Upper lobe of right lung (tissue), 1 donor: Measurements from ENCODE around the gene OPCML. TPM values are rescaled to one million over a fixed set of nuclear protein-coding genes. Genes with fewer than 3 reads are reported as not detected.

Experiments used
- ATAC-seq: fragments of 200-7000 bp; cut with Tn5 transposase; one replicate; pipeline ENCODE4 v1.9.1; 2020; ENCODE audit warnings: mild to moderate bottlenecking, moderate library complexity
- DNase-seq: peaks from one replicate; pipeline ENCODE4 v3.0.0-alpha.2; 2020
- H3K27ac ChIP-seq: fragments of 200-600 bp; one replicate; pipeline ENCODE4 v1.8.0; 2022
- H3K27me3 ChIP-seq: fragments of 200-600 bp; one replicate; pipeline ENCODE4 v1.8.0; 2022; ENCODE audit warnings: mild to moderate bottlenecking
- H3K36me3 ChIP-seq: fragments of 200-600 bp; one replicate; pipeline ENCODE4 v1.8.0; 2022
- H3K4me1 ChIP-seq: fragments of 200-600 bp; one replicate; pipeline ENCODE4 v1.8.0; 2022
- H3K4me3 ChIP-seq: fragments of 200-600 bp; one replicate; pipeline ENCODE4 v1.8.0; 2022; ENCODE audit warnings: mild to moderate bottlenecking
- H3K9me3 ChIP-seq: fragments of 200-600 bp; one replicate; pipeline ENCODE4 v1.8.0; 2022
- CTCF ChIP-seq: fragments of 200-600 bp; IDR thresholded peaks from one replicate; pipeline ENCODE4 v1.8.0; 2022; ENCODE audit warnings: antibody characterized with exemption
- intact Hi-C: fragments of 100-400 bp; cut with DNase I; formaldehyde crosslinking; loops from one replicate; pipeline ENCODE4 v1.11.0; 2022
- total RNA-seq: library from RNA; stranded (reverse); fragmentation: NEBNext Ultra II Directional; extraction: Animal tissue kit (Norgen Biotek cat#: 25700); gene quantifications from one replicate; pipeline ENCODE4 v1.2.1, GENCODE V29; 2021
- donor health status: DM: no; HTN: yes; CAD: no; lungs with severe emphysema.

OPCML gene
- total RNA-seq, 1 donor from 2014 or later: not detected

DNA sequence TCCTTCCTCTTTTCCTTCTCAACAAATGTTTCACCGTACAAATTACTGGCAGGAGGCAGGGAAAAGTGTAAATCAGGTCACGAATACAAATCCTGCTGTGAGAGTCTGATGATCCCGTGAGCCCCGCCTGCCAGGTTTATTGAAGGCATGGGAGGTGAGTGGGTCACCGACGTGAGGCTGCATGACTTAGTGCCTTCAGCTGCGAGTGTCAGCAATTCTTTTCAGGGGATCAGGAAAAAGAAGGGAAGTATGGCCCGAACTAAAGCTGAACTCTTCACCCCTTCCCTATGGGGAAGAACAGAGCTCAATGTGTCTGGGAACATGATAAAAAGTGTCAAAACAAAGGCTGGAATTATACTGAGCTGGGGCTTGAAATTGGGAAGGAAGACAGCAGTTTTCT lies 166.2 kb downstream of the OPCML start:
- Histone ChIP-seq H3K9me3 (no peaks in the 10 kb centered on the region), H3K36me3 (no peaks in the 10 kb centered on the region), H3K4me3 (no peak overlapping the region), H3K27ac (no peak overlapping the region), H3K27me3 (no peaks in the 10 kb centered on the region), H3K4me1 (no peaks in the 10 kb centered on the region)
- TF ChIP-seq CTCF: no peak
- no peak for DNase-seq
- intact Hi-C loops: no loop called here
- no peak for ATAC-seq

GRCh38 chr11:133362916-133363315 lies 169.4 kb downstream of the OPCML start:
- Histone ChIP-seq H3K9me3 (no peaks in the 10 kb centered on the region), H3K27ac (no peak overlapping the region), H3K4me3 (no peak overlapping the region), H3K27me3 (no peaks in the 10 kb centered on the region), H3K36me3 (no peaks in the 10 kb centered on the region), H3K4me1 (no peaks in the 10 kb centered on the region)
- no peak for TF ChIP-seq CTCF
- ATAC-seq (no peak), DNase-seq (no peak)
- intact Hi-C loops: no loop called here

DNA sequence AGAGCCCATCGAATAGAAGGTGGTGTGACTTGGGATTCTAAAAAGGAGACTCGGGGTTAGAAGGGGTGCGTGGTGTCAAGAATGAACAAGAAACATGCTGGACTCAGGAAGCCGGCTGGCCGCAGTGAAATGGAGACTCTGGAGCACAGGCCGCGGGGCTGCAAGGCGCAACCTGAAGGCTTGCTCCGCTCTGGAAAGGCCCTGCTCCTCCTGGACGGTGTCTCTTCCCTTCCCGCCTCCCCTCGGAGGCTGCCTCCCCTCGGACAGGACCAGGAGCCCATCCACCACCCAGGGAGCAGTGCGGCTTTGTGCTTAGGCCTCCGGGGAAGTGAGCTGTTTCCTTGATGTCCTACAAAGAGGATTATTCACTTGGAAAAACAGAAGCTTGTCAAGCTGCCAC lies 170.1 kb downstream of the OPCML start:
- H3K27me3 ChIP-seq: no peaks in the 10 kb centered on the region
- H3K4me3 ChIP-seq: no peak overlapping the region
- no peak for TF ChIP-seq CTCF
- intact Hi-C loops: no loop called here
- H3K4me1 ChIP-seq: no peaks in the 10 kb centered on the region
- H3K9me3 ChIP-seq: no peaks in the 10 kb centered on the region
- no peaks in the 10 kb centered on the region for H3K36me3 ChIP-seq
- H3K27ac ChIP-seq: no peak overlapping the region
- ATAC-seq: no peak
- no peak for DNase-seq

GRCh38 chr11:133361689-133361994 lies 170.7 kb downstream of the OPCML start:
- Histone ChIP-seq H3K36me3 (no peaks in the 10 kb centered on the region), H3K4me3 (no peak overlapping the region), H3K27me3 (no peaks in the 10 kb centered on the region), H3K9me3 (no peaks in the 10 kb centered on the region), H3K4me1 (no peaks in the 10 kb centered on the region), H3K27ac (no peak overlapping the region)
- ATAC-seq (no peak), DNase-seq (no peak)
- no peak for TF ChIP-seq CTCF
- intact Hi-C loops: no loop called here

DNA sequence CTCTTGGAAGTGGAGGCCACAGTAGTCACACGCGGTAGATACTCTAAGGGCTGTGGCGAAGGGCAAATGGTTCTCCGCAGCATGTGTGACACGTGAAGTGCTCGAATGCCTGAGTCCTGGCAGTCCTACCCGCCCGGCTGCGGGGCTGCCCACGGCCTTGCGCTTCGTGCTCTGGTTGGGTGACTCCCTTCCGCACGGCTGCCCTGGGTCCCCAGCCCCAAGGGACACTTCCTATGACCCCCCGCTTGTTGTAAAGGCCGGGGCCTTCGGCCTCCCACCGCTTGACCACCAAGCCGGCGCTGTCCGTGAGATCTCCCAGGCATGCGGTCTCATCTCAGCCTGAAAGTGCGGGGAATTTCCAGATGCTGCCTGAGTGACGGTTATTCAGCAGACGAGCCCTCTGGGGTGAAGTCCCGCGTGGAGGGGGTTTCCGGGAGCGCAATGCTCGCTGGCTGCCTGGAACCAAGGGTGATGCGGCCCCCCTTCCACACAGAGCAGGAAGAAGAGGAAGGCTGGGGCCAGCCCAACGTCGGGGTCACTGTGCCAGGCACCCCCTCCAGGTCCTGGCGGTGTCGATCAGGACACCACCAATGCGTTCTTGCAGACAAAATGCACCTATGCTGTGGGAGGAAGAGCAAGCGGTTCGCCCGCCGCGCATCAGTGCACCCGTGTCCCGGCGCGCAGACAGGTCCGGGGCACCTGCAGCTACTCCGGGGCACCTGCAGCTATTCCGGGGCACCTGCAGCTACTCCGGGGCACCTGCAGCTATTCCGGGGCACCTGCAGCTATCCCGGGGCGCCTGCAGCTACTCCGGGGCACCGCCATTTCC lies 171.2 kb downstream of the OPCML start:
- H3K4me3 ChIP-seq: no peak overlapping the region
- intact Hi-C loops: no loop called here
- TF ChIP-seq CTCF: no peak
- no peak for ATAC-seq
- DNase-seq: no peak
- H3K9me3 ChIP-seq: no peaks in the 10 kb centered on the region
- no peak overlapping the region for H3K27ac ChIP-seq
- H3K36me3 ChIP-seq: no peaks in the 10 kb centered on the region
- no peaks in the 10 kb centered on the region for H3K4me1 ChIP-seq
- H3K27me3 ChIP-seq: no peaks in the 10 kb centered on the region

GRCh38 chr11:133355095-133355494 lies 177.2 kb downstream of the OPCML start:
- H3K9me3 ChIP-seq: no peaks in the 10 kb centered on the region
- no peaks in the 10 kb centered on the region for H3K4me1 ChIP-seq
- no peaks in the 10 kb centered on the region for H3K27me3 ChIP-seq
- H3K27ac ChIP-seq: no peak overlapping the region
- TF ChIP-seq CTCF: no peak
- no peaks in the 10 kb centered on the region for H3K36me3 ChIP-seq
- H3K4me3 ChIP-seq: no peak overlapping the region
- intact Hi-C loops: no loop called here
- DNase-seq (no peak), ATAC-seq (no peak)
